ENCODE data around the gene DIAPH3. TPM values are rescaled to one million over a fixed set of nuclear protein-coding genes. Genes with fewer than 3 reads are reported as not detected.

DIAPH3 gene
- total and polyA plus RNA-seq, 10 donors = 0.07 to 4.1 (median 1.4) TPM

DNA sequence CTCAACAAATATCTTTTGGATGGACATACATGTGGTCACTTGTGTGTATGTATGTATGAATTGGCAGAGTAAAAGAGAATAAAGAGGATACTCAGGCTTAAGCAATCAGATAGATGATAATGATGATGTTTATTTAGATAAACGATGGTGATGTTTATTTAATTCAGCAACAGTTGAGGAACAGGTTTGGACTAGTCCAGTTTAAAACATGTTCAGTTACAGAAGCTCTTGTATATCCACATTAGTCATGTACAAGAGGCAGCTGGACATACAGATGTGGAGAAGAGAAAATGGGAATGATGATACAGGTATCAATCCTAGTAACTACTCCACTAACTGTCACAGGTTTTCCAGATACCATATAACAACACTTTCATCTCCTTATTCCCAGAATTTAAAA, 232.1 kb downstream of the DIAPH3 start:
- no peak overlapping the region for H3K27ac ChIP-seq
- no peak overlapping the region for H3K4me3 ChIP-seq
- intact Hi-C loops (cut with DNase I; ENCODE audit: low total_unique reads) = no loop called here
- TF ChIP-seq POLR2A (IDR thresholded peaks at IDR 0.05) (no peak), POLR2AphosphoS5 (IDR thresholded peaks at IDR 0.05) (no peak)
- TF ChIP-seq, protein P1, sequence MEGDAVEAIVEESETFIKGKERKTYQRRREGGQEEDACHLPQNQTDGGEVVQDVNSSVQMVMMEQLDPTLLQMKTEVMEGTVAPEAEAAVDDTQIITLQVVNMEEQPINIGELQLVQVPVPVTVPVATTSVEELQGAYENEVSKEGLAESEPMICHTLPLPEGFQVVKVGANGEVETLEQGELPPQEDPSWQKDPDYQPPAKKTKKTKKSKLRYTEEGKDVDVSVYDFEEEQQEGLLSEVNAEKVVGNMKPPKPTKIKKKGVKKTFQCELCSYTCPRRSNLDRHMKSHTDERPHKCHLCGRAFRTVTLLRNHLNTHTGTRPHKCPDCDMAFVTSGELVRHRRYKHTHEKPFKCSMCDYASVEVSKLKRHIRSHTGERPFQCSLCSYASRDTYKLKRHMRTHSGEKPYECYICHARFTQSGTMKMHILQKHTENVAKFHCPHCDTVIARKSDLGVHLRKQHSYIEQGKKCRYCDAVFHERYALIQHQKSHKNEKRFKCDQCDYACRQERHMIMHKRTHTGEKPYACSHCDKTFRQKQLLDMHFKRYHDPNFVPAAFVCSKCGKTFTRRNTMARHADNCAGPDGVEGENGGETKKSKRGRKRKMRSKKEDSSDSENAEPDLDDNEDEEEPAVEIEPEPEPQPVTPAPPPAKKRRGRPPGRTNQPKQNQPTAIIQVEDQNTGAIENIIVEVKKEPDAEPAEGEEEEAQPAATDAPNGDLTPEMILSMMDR (IDR thresholded peaks at IDR 0.05 in 8 of 11, conservative IDR thresholded peaks at IDR 0.05 in 3 of 11) = no peak
- H3K27me3 ChIP-seq (replicated peaks in 1 of 7) = no peaks in the 10 kb centered on the region
- no peak for DNase-seq
- no peaks in the 10 kb centered on the region for H3K4me1 ChIP-seq
- WGBS, 5 donors = 85 to 97% (median 91%) methylated on average over 1 of the region's 1 CpG
- H3K9me3 ChIP-seq = peaks cover 0 to 25% (median 21%) of the 10 kb centered on the region in 8 donors
- H3K36me3 ChIP-seq = no peaks in the 10 kb centered on the region

DNA sequence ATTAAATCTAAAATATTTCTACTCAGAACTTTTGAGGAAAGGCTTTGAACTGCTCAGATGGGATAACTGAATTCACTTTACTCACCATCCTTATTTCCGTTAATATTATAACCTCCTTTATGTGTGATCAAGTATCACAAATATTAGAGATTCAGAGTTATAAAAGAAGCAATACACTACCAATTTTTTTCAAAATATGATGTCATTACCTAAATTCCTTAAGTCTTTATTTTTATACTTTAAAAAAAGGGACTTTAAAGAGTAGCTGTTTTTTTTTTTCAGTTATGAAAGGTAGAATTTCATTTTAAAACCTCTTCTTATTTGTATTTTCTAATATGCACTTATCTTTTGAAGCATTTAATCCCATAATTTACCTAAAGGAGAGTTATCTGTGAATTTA, 239.5 kb downstream of the DIAPH3 start:
- DNase-seq = no peak
- H3K9me3 ChIP-seq = peaks cover 0 to 25% (median 21%) of the 10 kb centered on the region in 8 donors
- H3K4me3 ChIP-seq = no peak overlapping the region
- 93 to 99% (median 96%) methylated on average over 1 of the region's 1 CpG for WGBS, 5 donors
- no peaks in the 10 kb centered on the region for H3K27me3 ChIP-seq (replicated peaks in 1 of 7)
- no peaks in the 10 kb centered on the region for H3K36me3 ChIP-seq
- TF ChIP-seq, protein P1 (IDR thresholded peaks at IDR 0.05 in 8 of 11, conservative IDR thresholded peaks at IDR 0.05 in 3 of 11) = no peak
- TF ChIP-seq POLR2AphosphoS5 (IDR thresholded peaks at IDR 0.05) (no peak), POLR2A (IDR thresholded peaks at IDR 0.05) (no peak)
- no peak overlapping the region for H3K27ac ChIP-seq
- no peaks in the 10 kb centered on the region for H3K4me1 ChIP-seq
- intact Hi-C loops (cut with DNase I; ENCODE audit: low total_unique reads) = no loop called here

DNA sequence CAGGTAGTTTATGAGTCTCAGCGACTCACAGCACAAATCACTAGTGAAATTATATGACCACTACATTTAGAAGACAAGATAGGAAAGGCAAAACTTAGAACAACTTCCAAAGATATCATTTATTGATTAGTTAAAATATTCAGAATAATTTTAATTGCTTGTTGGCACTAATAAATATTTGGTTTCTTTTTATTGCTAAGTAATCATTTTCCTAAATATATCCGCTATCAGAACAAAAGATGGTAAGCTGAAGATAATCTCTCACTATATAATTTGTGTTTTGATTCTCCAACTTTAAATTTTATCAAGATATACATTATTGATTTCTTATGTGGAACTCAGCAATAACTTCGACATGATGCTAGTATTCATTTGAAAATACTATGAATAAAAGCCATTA, 248.5 kb downstream of the DIAPH3 start:
- no peak overlapping the region for H3K27ac ChIP-seq
- H3K27me3 ChIP-seq (replicated peaks in 1 of 7) = no peaks in the 10 kb centered on the region
- no peaks in the 10 kb centered on the region for H3K4me1 ChIP-seq
- no peak for DNase-seq
- TF ChIP-seq, protein P1 (IDR thresholded peaks at IDR 0.05 in 8 of 11, conservative IDR thresholded peaks at IDR 0.05 in 3 of 11) = no peak
- no peak for TF ChIP-seq POLR2AphosphoS5 (IDR thresholded peaks at IDR 0.05)
- TF ChIP-seq POLR2A (IDR thresholded peaks at IDR 0.05) = no peak
- no peak overlapping the region for H3K4me3 ChIP-seq
- 95 to 98% (median 96%) methylated on average over 3 of the region's 3 CpGs for WGBS, 5 donors
- intact Hi-C loops (cut with DNase I; ENCODE audit: low total_unique reads) = no loop called here
- no peaks in the 10 kb centered on the region for H3K36me3 ChIP-seq
- no peaks in the 10 kb centered on the region for H3K9me3 ChIP-seq

GRCh38 chr13:59914556-59914955, 249.2 kb downstream of the DIAPH3 start:
- no peaks in the 10 kb centered on the region for H3K36me3 ChIP-seq
- no peaks in the 10 kb centered on the region for H3K9me3 ChIP-seq
- H3K27ac ChIP-seq = no peak overlapping the region
- intact Hi-C loops (cut with DNase I; ENCODE audit: low total_unique reads) = no loop called here
- TF ChIP-seq, protein P1 (IDR thresholded peaks at IDR 0.05 in 8 of 11, conservative IDR thresholded peaks at IDR 0.05 in 3 of 11) = no peak
- TF ChIP-seq POLR2A (IDR thresholded peaks at IDR 0.05) = no peak
- TF ChIP-seq POLR2AphosphoS5 (IDR thresholded peaks at IDR 0.05) = no peak
- H3K4me1 ChIP-seq = no peaks in the 10 kb centered on the region
- WGBS, 5 donors = 91 to 99% (median 93%) methylated on average over 2 of the region's 2 CpGs
- no peak for DNase-seq
- no peak overlapping the region for H3K4me3 ChIP-seq
- H3K27me3 ChIP-seq (replicated peaks in 1 of 7) = no peaks in the 10 kb centered on the region

Data from spleen (tissue), 11 donors.